Natural killer cell (primary cell): Measurements from ENCODE around the gene BAIAP2. TPM values are rescaled to one million over a fixed set of nuclear protein-coding genes. Genes with fewer than 3 reads are reported as not detected.

Experiments used
- ATAC-seq, 3 donors: fragments of 150-1000 bp in 2 of 3; fragments of 200-7000 bp in 1 of 3; cut with Tn5 transposase; 1 replicate in 1 of 3; 2 replicates in 2 of 3; pipeline ENCODE4 v1.10.0; 2021; ENCODE audit warnings: mild to moderate bottlenecking in 2 of 3, moderate library complexity in 2 of 3
- DNase-seq, 2 donors: peaks; one replicate each; pipeline versions ENCODE4 v3.0.0 to v3.0.0-alpha.2; 2013 to 2021; ENCODE audit warnings: mixed read lengths in 1 of 2
- H3K27ac ChIP-seq: one replicate; pipeline ENCODE4 v1.5.1; 2013; ENCODE audit warnings: mild to moderate bottlenecking, low read length
- H3K27me3 ChIP-seq: one replicate; pipeline ENCODE4 v1.6.1; 2013; ENCODE audit warnings: low read length; ENCODE audit not compliant: control insufficient read depth, insufficient read depth
- H3K36me3 ChIP-seq: one replicate; pipeline ENCODE4 v1.6.1; 2013; ENCODE audit warnings: low read length; ENCODE audit not compliant: control insufficient read depth, insufficient read depth
- H3K4me1 ChIP-seq: one replicate; pipeline ENCODE4 v1.6.1; 2013; ENCODE audit warnings: low read length; ENCODE audit not compliant: control insufficient read depth, insufficient read depth
- H3K4me3 ChIP-seq: one replicate; pipeline ENCODE4 v1.5.1; 2013; ENCODE audit warnings: low read length
- H3K9me3 ChIP-seq: one replicate; pipeline ENCODE4 v1.6.1; 2013; ENCODE audit warnings: low read length; ENCODE audit not compliant: control insufficient read depth, insufficient read depth
- H3K27ac Mint-ChIP-seq, 2 donors: one replicate each; pipeline ENCODE4 v1.8.0; 2022; ENCODE audit warnings: mild to moderate bottlenecking in 2 of 2, mixed read lengths in 2 of 2, moderate library complexity in 1 of 2
- H3K27me3 Mint-ChIP-seq, 2 donors: one replicate each; pipeline ENCODE4 v1.8.0; 2022; ENCODE audit warnings: low read depth in 2 of 2, mixed read lengths in 2 of 2
- H3K36me3 Mint-ChIP-seq: one replicate; pipeline ENCODE4 v1.8.0; 2022; ENCODE audit warnings: mixed read lengths
- H3K4me1 Mint-ChIP-seq, 2 donors: one replicate each; pipeline ENCODE4 v1.8.0; 2022; ENCODE audit warnings: mixed read lengths in 2 of 2
- H3K4me3 Mint-ChIP-seq: one replicate; pipeline ENCODE4 v1.8.0; 2022; ENCODE audit warnings: mild to moderate bottlenecking, moderate library complexity, mixed read lengths
- H3K9me3 Mint-ChIP-seq, 2 donors: one replicate each; pipeline ENCODE4 v1.8.0; 2022; ENCODE audit warnings: mixed read lengths in 2 of 2
- WGBS: methylation state at CpG from one replicate; pipeline ENCODE4 v1.1.7; 2013; ENCODE audit warnings: missing lambda C conversion rate; ENCODE audit not compliant: insufficient coverage; 5-methylcytosine and 5-hydroxymethylcytosine counted together
- intact Hi-C: fragments of 100-400 bp; cut with micrococcal nuclease; formaldehyde crosslinking; loops from one replicate; pipeline ENCODE4 v1.14.2; 2022
- total RNA-seq, 4 donors: library from RNA; stranded (reverse); fragments of 120-200 nt in 1 of 4; gene quantifications; one replicate each; pipeline versions ENCODE4 v1.2.3 to v1.2.4, GENCODE V29; 2013 to 2022
- TF ChIP-seq, protein P1 (sequence below): fragments of 200-600 bp; IDR thresholded peaks from one replicate; pipeline ENCODE4 v1.8.0; 2022; ENCODE audit warnings: antibody characterized with exemption

Gene BAIAP2
- total RNA-seq, 3 donors from 2014 or later (not counting 1 experiment from before 2014, with no cell fraction given), result 6.7 to 12.3 (median 10.4) TPM

- Histone ChIP-seq H3K27ac (no peak overlapping the region), H3K36me3 (no peaks in the 10 kb centered on the region), H3K4me1 (peaks cover 4% of the 10 kb centered on the region), H3K4me3 (no peak overlapping the region), H3K27me3 (no peaks in the 10 kb centered on the region), H3K9me3 (no peaks in the 10 kb centered on the region)
- Mint-ChIP-seq H3K36me3 (no peaks in the 10 kb centered on the region), H3K27ac (no peak overlapping the region), H3K9me3 (no peaks in the 10 kb centered on the region), H3K4me3 (no peak overlapping the region), H3K27me3 (no peaks in the 10 kb centered on the region), H3K4me1 (peaks cover 0 to 6% of the 10 kb centered on the region in 2 donors)
- intact Hi-C loops, result no loop called here
- ATAC-seq, result no peak
- WGBS, result 95% methylated on average over 19 of the region's 19 CpGs
- no peak for DNase-seq
- TF ChIP-seq, protein P1, sequence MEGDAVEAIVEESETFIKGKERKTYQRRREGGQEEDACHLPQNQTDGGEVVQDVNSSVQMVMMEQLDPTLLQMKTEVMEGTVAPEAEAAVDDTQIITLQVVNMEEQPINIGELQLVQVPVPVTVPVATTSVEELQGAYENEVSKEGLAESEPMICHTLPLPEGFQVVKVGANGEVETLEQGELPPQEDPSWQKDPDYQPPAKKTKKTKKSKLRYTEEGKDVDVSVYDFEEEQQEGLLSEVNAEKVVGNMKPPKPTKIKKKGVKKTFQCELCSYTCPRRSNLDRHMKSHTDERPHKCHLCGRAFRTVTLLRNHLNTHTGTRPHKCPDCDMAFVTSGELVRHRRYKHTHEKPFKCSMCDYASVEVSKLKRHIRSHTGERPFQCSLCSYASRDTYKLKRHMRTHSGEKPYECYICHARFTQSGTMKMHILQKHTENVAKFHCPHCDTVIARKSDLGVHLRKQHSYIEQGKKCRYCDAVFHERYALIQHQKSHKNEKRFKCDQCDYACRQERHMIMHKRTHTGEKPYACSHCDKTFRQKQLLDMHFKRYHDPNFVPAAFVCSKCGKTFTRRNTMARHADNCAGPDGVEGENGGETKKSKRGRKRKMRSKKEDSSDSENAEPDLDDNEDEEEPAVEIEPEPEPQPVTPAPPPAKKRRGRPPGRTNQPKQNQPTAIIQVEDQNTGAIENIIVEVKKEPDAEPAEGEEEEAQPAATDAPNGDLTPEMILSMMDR, result no peak
Measured at GRCh38 chr17:81043319-81043724, 8.4 kb downstream of the BAIAP2 start.

GRCh38 chr17:81043725-81044427 lies 8.9 kb downstream of the BAIAP2 start:
- DNase-seq (no peak), ATAC-seq (no peak)
- Mint-ChIP-seq H3K27me3 (no peaks in the 10 kb centered on the region), H3K9me3 (no peaks in the 10 kb centered on the region), H3K4me1 (peaks cover 4 to 10% of the 10 kb centered on the region in 2 donors), H3K27ac (no peak overlapping the region), H3K36me3 (no peaks in the 10 kb centered on the region), H3K4me3 (no peak overlapping the region)
- H3K36me3 ChIP-seq, result no peaks in the 10 kb centered on the region
- intact Hi-C loops, result no loop called here
- H3K9me3 ChIP-seq, result no peaks in the 10 kb centered on the region
- H3K4me3 ChIP-seq, result no peak overlapping the region
- no peaks in the 10 kb centered on the region for H3K27me3 ChIP-seq
- peaks cover 10% of the 10 kb centered on the region for H3K4me1 ChIP-seq
- WGBS, result 88% methylated on average over 38 of the region's 38 CpGs
- TF ChIP-seq, protein P1, result no peak
- no peak overlapping the region for H3K27ac ChIP-seq

- Histone ChIP-seq H3K36me3 (no peaks in the 10 kb centered on the region), H3K4me1 (peaks cover 15% of the 10 kb centered on the region), H3K27ac (no peak overlapping the region), H3K9me3 (no peaks in the 10 kb centered on the region), H3K27me3 (no peaks in the 10 kb centered on the region), H3K4me3 (no peak overlapping the region)
- Mint-ChIP-seq H3K9me3 (no peaks in the 10 kb centered on the region), H3K27ac (no peak overlapping the region), H3K36me3 (no peaks in the 10 kb centered on the region), H3K4me3 (no peak overlapping the region), H3K27me3 (no peaks in the 10 kb centered on the region), H3K4me1 (peaks cover 9 to 15% of the 10 kb centered on the region in 2 donors)
- intact Hi-C loops, result no loop called here
- DNase-seq (no peak), ATAC-seq (no peak)
- TF ChIP-seq, protein P1, result no peak
- WGBS, result 93% methylated on average over 14 of the region's 14 CpGs
Measured at GRCh38 chr17:81044428-81044763, 9.4 kb downstream of the BAIAP2 start.
